Fibroblast of lung (primary cell): ENCODE measurements around the gene STRBP. TPM values are rescaled to one million over a fixed set of nuclear protein-coding genes. Genes with fewer than 3 reads are reported as not detected.
"Not testable (repeated sequence)": the region's sequence is repeated elsewhere in the genome, so short reads cannot be mapped to it uniquely, and the experiment has no call there.

Experiments
- DNase-seq, 2 donors: peaks; one replicate each; pipeline versions ENCODE4 v3.0.0 to v3.0.0-alpha.2; 2010; ENCODE audit warnings: low read depth in 2 of 2
- H2AFZ ChIP-seq: 2 replicates; pipeline ENCODE4 v1.5.1; 2012; ENCODE audit warnings: low read length, control low read depth, inconsistent platforms
- H3K27ac ChIP-seq: 2 replicates; pipeline ENCODE4 v1.5.1; 2011; ENCODE audit warnings: low read length, control low read depth; ENCODE audit not compliant: insufficient read depth
- H3K27me3 ChIP-seq: 2 replicates; pipeline ENCODE4 v1.5.1; 2011; ENCODE audit warnings: mild to moderate bottlenecking, low read length; ENCODE audit not compliant: control insufficient read depth, insufficient read depth
- H3K36me3 ChIP-seq: 2 replicates; pipeline ENCODE4 v1.5.1; 2011; ENCODE audit warnings: low read length; ENCODE audit not compliant: control insufficient read depth, insufficient read depth
- H3K4me1 ChIP-seq: 2 replicates; pipeline ENCODE4 v1.5.1; 2011; ENCODE audit warnings: low read length; ENCODE audit not compliant: control insufficient read depth, insufficient read depth; ENCODE audit errors: extremely low read depth
- H3K4me2 ChIP-seq: 2 replicates; pipeline ENCODE4 v1.5.1; 2011; ENCODE audit warnings: low read length, control low read depth; ENCODE audit not compliant: insufficient read depth; ENCODE audit errors: extremely low read depth
- H3K4me3 ChIP-seq, 4 experiments: fragments of 200-600 bp in 1 of 4; sonication (generic) in 1 of 4; replicated peaks in 1 of 4; 2 replicates each; pipeline ENCODE4 v1.5.1; 2011 to 2016; ENCODE audit warnings: low read length in 4 of 4, low read depth in 3 of 4, mild to moderate bottlenecking in 3 of 4, control low read depth in 2 of 4, inconsistent platforms in 1 of 4, mixed read lengths in 1 of 4; ENCODE audit not compliant: insufficient read depth in 1 of 4; ENCODE audit errors: control extremely low read depth in 1 of 4
- H3K79me2 ChIP-seq: 2 replicates; pipeline ENCODE4 v1.5.1; 2012; ENCODE audit warnings: mild to moderate bottlenecking, low read length, inconsistent platforms; ENCODE audit not compliant: control insufficient read depth, insufficient read depth
- H3K9ac ChIP-seq: 2 replicates; pipeline ENCODE4 v1.5.1; 2011; ENCODE audit warnings: mild to moderate bottlenecking, low read length, control low read depth; ENCODE audit not compliant: insufficient read depth
- H3K9me3 ChIP-seq: 2 replicates; pipeline ENCODE4 v1.5.1; 2012; ENCODE audit warnings: low read depth, low read length; ENCODE audit not compliant: control insufficient read depth, insufficient read depth
- H4K20me1 ChIP-seq: 2 replicates; pipeline ENCODE4 v1.5.1; 2011; ENCODE audit warnings: low read length; ENCODE audit not compliant: control insufficient read depth, insufficient read depth; ENCODE audit errors: extremely low read depth
- EZH2 ChIP-seq: IDR thresholded peaks from 2 replicates; pipeline ENCODE4 v1.5.1; 2012; ENCODE audit warnings: low read length, control low read depth, mild to moderate bottlenecking; ENCODE audit errors: missing control alignments
- polyA plus RNA-seq, 2 donors: library from polyadenylated mRNA; depleted of rRNA in 1 of 2; stranded (reverse) in 1 of 2; unstranded in 1 of 2; fragments of >200 nt; gene quantifications; 2 replicates each; pipeline ENCODE4 v1.2.1, GENCODE V29; 2011 to 2012; ENCODE audit warnings: missing spikeins in 1 of 2
- total RNA-seq: library from RNA; depleted of rRNA; stranded (reverse); fragments of >200 nt; gene quantifications from 2 replicates; pipeline ENCODE4 v1.2.1, GENCODE V29; 2014
- TF ChIP-seq, protein P1 (sequence below), 2 donors: IDR thresholded peaks in 1 of 2; conservative IDR thresholded peaks in 1 of 2; 1 replicate in 1 of 2; 2 replicates in 1 of 2; pipeline ENCODE4 v1.5.1; 2011 to 2012; ENCODE audit warnings: low read length in 2 of 2, control low read depth in 1 of 2, inconsistent platforms in 1 of 2, low read depth in 1 of 2, mild to moderate bottlenecking in 1 of 2

STRBP gene
- total and polyA plus RNA-seq, 2 donors (not counting 1 experiment from before 2014, with no cell fraction given) = 3.3 to 5.9 TPM

DNA sequence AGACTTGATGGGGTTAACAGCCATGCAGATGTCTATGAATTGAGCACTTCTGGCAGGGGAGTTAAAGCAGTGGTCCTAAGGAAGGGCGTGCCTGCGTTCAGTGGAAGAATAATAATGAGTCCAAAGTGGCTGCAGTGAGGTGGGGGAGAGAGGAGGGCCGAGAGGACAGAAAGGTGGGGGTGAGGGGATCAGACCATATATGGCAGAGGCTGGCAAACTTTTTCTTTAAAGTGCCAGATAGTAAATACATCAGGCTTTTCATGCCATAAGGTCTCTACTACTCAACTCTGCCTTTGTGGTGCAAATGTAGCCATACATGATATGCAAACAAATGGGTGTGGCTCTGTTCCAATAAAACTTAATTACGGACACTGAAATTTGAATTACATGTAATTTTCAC is 77.1 kb downstream of the STRBP start:
- no peak for DNase-seq
- no peak for TF ChIP-seq EZH2
- TF ChIP-seq, protein P1, sequence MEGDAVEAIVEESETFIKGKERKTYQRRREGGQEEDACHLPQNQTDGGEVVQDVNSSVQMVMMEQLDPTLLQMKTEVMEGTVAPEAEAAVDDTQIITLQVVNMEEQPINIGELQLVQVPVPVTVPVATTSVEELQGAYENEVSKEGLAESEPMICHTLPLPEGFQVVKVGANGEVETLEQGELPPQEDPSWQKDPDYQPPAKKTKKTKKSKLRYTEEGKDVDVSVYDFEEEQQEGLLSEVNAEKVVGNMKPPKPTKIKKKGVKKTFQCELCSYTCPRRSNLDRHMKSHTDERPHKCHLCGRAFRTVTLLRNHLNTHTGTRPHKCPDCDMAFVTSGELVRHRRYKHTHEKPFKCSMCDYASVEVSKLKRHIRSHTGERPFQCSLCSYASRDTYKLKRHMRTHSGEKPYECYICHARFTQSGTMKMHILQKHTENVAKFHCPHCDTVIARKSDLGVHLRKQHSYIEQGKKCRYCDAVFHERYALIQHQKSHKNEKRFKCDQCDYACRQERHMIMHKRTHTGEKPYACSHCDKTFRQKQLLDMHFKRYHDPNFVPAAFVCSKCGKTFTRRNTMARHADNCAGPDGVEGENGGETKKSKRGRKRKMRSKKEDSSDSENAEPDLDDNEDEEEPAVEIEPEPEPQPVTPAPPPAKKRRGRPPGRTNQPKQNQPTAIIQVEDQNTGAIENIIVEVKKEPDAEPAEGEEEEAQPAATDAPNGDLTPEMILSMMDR (conservative IDR thresholded peaks at IDR 0.05 in 1 of 2, IDR thresholded peaks at IDR 0.05 in 1 of 2; ENCODE audit: low read depth in 1 of 2, low read length in 2 of 2) = no peak
- no peak overlapping the region for H3K4me2 ChIP-seq

DNA sequence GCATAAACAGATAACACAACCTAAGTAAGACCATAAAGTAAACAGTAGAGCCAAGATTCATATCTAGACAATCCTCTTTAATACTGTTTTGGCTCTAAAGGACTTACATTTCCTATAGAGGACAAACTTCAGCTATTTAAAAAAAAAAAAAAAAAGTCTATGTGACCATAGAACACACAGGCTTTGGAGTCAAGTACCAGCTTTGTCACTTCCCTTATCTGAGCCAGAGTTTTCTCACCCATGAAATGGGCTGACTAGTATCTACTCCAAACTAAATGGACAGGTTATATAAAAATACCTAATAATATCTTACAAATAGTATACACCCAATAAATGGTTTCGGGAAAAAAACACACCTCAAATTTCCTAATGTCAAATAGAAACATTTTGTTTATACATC is 81.3 kb downstream of the STRBP start:
- no peaks in the 10 kb centered on the region for H3K9me3 ChIP-seq
- no peak overlapping the region for H3K9ac ChIP-seq
- no peak for DNase-seq
- no peak for TF ChIP-seq EZH2
- TF ChIP-seq, protein P1 (conservative IDR thresholded peaks at IDR 0.05 in 1 of 2, IDR thresholded peaks at IDR 0.05 in 1 of 2; ENCODE audit: low read depth in 1 of 2, low read length in 2 of 2) = no peak
- H3K27me3 ChIP-seq = no peaks in the 10 kb centered on the region
- H3K27ac ChIP-seq = no peak overlapping the region
- no peaks in the 10 kb centered on the region for H3K36me3 ChIP-seq
- no peaks in the 10 kb centered on the region for H3K4me1 ChIP-seq
- no peak overlapping the region for H3K4me2 ChIP-seq
- no peaks in the 10 kb centered on the region for H4K20me1 ChIP-seq
- no peak overlapping the region for H2AFZ ChIP-seq
- no peaks in the 10 kb centered on the region for H3K79me2 ChIP-seq
- H3K4me3 ChIP-seq = no peak overlapping the region

More for the DNA sequence above, 77.1 kb downstream of the STRBP start:
- H4K20me1 ChIP-seq = no peaks in the 10 kb centered on the region
- H3K4me3 ChIP-seq = no peak overlapping the region
- H3K27ac ChIP-seq = no peak overlapping the region
- no peak overlapping the region for H3K9ac ChIP-seq
- no peaks in the 10 kb centered on the region for H3K27me3 ChIP-seq
- H3K4me1 ChIP-seq = no peaks in the 10 kb centered on the region
- H3K36me3 ChIP-seq = no peaks in the 10 kb centered on the region
- no peaks in the 10 kb centered on the region for H3K79me2 ChIP-seq
- H3K9me3 ChIP-seq = no peaks in the 10 kb centered on the region
- H2AFZ ChIP-seq = no peak overlapping the region

DNA sequence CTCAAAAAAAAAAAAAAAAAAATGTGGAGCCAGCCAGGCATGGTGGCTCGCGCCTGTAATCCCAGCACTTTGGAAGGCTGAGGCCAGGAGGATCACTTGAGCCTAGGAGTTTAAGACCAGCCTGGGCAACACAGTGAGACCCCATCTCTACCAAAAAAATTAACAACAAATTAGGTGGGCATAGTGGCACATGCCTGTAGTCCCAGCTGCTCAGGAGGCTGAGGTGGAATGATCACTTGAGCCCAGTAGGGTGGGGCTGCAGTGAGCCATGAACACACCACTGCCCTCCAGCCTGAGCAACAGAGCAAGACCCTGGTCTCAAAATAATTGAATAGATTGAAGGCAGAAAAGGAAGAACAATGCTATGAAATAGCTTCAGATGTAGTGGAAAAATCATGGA is 82.4 kb downstream of the STRBP start:
- H4K20me1 ChIP-seq, H3K9me3 ChIP-seq, H2AFZ ChIP-seq, H3K27ac ChIP-seq, H3K4me3 ChIP-seq, H3K4me1 ChIP-seq, DNase-seq, H3K36me3 ChIP-seq, H3K27me3 ChIP-seq, H3K4me2 ChIP-seq, H3K79me2 ChIP-seq, H3K9ac ChIP-seq: not testable (repeated sequence)

DNA sequence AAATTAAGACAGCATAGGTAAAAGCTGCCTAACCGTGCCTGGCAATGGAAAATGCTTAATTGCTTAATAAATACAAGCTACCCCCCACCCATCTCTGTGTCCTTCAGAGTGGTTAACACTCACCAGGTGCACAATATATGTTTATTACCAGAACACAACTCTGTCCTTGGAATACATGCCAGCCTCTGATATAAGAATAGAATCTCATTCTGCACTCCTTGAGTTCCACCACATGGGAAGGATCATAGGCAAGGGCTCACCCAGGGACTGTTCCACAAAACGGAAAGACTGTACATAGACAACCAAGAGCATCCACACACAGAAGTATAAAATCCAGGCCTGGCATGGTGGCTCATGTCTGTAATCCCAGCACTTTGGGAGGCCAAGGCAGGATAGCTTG is 91.4 kb downstream of the STRBP start:
- no peaks in the 10 kb centered on the region for H3K9me3 ChIP-seq
- no peaks in the 10 kb centered on the region for H3K4me1 ChIP-seq
- H3K79me2 ChIP-seq = no peaks in the 10 kb centered on the region
- H4K20me1 ChIP-seq = no peaks in the 10 kb centered on the region
- H3K27me3 ChIP-seq = no peaks in the 10 kb centered on the region
- H3K36me3 ChIP-seq = no peaks in the 10 kb centered on the region
- no peak overlapping the region for H2AFZ ChIP-seq
- no peak overlapping the region for H3K27ac ChIP-seq
- H3K4me3 ChIP-seq = no peak overlapping the region
- TF ChIP-seq EZH2 = no peak
- TF ChIP-seq, protein P1 (conservative IDR thresholded peaks at IDR 0.05 in 1 of 2, IDR thresholded peaks at IDR 0.05 in 1 of 2; ENCODE audit: low read depth in 1 of 2, low read length in 2 of 2) = no peak
- H3K9ac ChIP-seq = no peak overlapping the region
- no peak overlapping the region for H3K4me2 ChIP-seq
- DNase-seq = no peak
